ENCODE results near the gene BAZ2B. TPM values are rescaled to one million over a fixed set of nuclear protein-coding genes. Genes with fewer than 3 reads are reported as not detected.

BAZ2B gene
- total and polyA plus RNA-seq, 2 of the 13 experiments (the other 11 are each of a cell fraction or from before 2014, with no cell fraction given): 14.0 to 15.1 TPM

DNA sequence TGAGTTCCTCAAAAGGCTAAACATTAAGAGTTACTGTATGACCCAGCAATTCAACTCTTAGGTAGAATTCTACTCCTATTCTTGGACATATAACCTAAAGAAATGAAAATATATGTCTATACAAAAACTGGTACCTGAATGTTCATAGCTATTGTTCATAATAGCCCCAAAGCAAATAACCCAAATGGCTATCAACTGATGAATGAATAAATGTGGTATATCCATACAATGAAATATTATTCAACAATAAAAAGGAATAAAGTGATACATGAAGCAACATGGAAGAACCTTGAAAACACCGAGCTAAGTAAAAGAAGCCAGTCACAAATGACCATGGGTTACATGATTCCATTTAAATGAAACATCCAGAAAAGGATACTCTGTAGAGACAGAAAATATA, 114.6 kb downstream of the BAZ2B start:
- FAIRE-seq (no peak), ATAC-seq (no peak)
- POLR2A ChIA-PET: no interaction called here

DNA sequence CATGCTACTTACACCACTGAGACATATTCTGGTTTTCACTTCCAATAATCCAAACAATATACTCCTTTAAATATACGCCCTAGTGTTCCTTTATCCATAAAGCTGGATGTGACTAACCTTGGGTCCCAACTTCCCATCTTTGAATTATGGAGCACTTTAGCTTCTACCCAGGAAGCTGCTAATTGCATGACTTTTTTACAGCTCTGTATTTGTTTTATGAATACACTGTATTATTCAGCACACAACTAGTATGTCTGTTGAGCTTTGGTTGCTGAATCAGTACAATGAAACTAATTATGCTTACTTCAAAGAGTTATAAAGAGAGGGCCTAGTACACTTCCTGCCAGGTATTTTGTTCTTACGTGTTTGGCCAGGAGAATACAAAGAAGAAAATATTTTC, 118.5 kb downstream of the BAZ2B start:
- FAIRE-seq: no peak
- no peak overlapping the region for H2AFZ ChIP-seq (ENCODE audit: low read length)
- TF ChIP-seq, protein P1, sequence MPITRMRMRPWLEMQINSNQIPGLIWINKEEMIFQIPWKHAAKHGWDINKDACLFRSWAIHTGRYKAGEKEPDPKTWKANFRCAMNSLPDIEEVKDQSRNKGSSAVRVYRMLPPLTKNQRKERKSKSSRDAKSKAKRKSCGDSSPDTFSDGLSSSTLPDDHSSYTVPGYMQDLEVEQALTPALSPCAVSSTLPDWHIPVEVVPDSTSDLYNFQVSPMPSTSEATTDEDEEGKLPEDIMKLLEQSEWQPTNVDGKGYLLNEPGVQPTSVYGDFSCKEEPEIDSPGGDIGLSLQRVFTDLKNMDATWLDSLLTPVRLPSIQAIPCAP (CRISPR knock-in tag; IDR thresholded peaks at IDR 0.05; ENCODE audit: low read depth): no peak
- TF ChIP-seq, protein P2, sequence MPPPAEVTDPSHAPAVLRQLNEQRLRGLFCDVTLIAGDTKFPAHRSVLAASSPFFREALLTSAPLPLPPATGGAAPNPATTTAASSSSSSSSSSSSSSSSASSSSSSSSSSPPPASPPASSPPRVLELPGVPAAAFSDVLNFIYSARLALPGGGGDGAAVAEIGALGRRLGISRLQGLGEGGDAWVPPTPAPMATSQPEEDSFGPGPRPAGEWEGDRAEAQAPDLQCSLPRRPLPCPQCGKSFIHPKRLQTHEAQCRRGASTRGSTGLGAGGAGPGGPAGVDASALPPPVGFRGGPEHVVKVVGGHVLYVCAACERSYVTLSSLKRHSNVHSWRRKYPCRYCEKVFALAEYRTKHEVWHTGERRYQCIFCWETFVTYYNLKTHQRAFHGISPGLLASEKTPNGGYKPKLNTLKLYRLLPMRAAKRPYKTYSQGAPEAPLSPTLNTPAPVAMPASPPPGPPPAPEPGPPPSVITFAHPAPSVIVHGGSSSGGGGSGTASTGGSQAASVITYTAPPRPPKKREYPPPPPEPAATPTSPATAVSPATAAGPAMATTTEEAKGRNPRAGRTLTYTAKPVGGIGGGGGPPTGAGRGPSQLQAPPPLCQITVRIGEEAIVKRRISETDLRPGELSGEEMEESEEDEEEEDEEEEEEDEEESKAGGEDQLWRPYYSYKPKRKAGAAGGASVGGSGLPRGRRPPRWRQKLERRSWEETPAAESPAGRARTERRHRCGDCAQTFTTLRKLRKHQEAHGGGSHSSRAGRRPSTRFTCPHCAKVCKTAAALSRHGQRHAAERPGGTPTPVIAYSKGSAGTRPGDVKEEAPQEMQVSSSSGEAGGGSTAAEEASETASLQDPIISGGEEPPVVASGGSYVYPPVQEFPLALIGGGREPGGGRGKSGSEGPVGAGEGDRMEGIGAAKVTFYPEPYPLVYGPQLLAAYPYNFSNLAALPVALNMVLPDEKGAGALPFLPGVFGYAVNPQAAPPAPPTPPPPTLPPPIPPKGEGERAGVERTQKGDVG (CRISPR knock-in tag; IDR thresholded peaks at IDR 0.05; ENCODE audit: borderline replicate concordance): no peak
- TF ChIP-seq, protein P3, sequence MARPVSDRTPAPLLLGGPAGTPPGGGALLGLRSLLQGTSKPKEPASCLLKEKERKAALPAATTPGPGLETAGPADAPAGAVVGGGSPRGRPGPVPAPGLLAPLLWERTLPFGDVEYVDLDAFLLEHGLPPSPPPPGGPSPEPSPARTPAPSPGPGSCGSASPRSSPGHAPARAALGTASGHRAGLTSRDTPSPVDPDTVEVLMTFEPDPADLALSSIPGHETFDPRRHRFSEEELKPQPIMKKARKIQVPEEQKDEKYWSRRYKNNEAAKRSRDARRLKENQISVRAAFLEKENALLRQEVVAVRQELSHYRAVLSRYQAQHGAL (CRISPR knock-in tag; IDR thresholded peaks at IDR 0.05; ENCODE audit: not compliant biosample characterization): no peak
- TF ChIP-seq ZNF75D (CRISPR knock-in tag; IDR thresholded peaks at IDR 0.05; ENCODE audit: borderline replicate concordance) (no peak), MXD4 (CRISPR knock-in tag; IDR thresholded peaks at IDR 0.05) (no peak)
- TF ChIP-seq, protein P4, sequence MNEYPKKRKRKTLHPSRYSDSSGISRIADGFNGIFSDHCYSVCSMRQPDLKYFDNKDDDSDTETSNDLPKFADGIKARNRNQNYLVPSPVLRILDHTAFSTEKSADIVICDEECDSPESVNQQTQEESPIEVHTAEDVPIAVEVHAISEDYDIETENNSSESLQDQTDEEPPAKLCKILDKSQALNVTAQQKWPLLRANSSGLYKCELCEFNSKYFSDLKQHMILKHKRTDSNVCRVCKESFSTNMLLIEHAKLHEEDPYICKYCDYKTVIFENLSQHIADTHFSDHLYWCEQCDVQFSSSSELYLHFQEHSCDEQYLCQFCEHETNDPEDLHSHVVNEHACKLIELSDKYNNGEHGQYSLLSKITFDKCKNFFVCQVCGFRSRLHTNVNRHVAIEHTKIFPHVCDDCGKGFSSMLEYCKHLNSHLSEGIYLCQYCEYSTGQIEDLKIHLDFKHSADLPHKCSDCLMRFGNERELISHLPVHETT (CRISPR knock-in tag; conservative IDR thresholded peaks at IDR 0.05): no peak

More for the DNA sequence above, 114.6 kb downstream of the BAZ2B start:
- in situ Hi-C loops (cut with HindIII; ENCODE audit: extremely low pct_ligation_motif_present, low pct_unique_long_range_greater_than_20kb): no loop called here
- H3K27ac ChIP-seq (ENCODE audit: extremely low read length, insufficient read depth, low read length): no peak overlapping the region
- no TSS peak for BruUV-seq (replicated peaks)
- CTCF ChIA-PET (ENCODE audit: low intra/inter-chr PET ratio, low total read pairs): no interaction called here
- no peak overlapping the region for H3K4me3 ChIP-seq (replicated peaks in 1 of 3; ENCODE audit: insufficient read depth in 1 of 3, low read depth in 2 of 3, low read length in 3 of 3)
- DNase-seq (ENCODE audit: low spot score): no peak
- no peaks in the 10 kb centered on the region for H3K4me1 ChIP-seq (ENCODE audit: insufficient read depth, low read length)
- H3K4me2 ChIP-seq (ENCODE audit: low read depth, low read length): no peak overlapping the region
- no peaks in the 10 kb centered on the region for H3K36me3 ChIP-seq (replicated peaks in 1 of 2; ENCODE audit: control insufficient read depth in 1 of 2, insufficient read depth in 2 of 2, low read length in 2 of 2)
- 95% methylated on average over 1 of the region's 1 CpG for WGBS (ENCODE audit: low lambda C conversion rate)
- intact Hi-C loops (cut with micrococcal nuclease; ENCODE audit: unreplicated experiment): no loop called here
- no peaks in the 10 kb centered on the region for H3K9me3 ChIP-seq (ENCODE audit: low read length)
- no peaks in the 10 kb centered on the region for H4K20me1 ChIP-seq (ENCODE audit: insufficient read depth, low read length)
- H3K9ac ChIP-seq (ENCODE audit: insufficient read depth, low read depth, low read length): no peak overlapping the region
- no peaks in the 10 kb centered on the region for H3K27me3 ChIP-seq (ENCODE audit: control insufficient read depth in 1 of 2, insufficient read depth in 2 of 2, low read length in 2 of 2)
- no peak overlapping the region for H2AFZ ChIP-seq (ENCODE audit: low read length)
- H3K79me2 ChIP-seq (ENCODE audit: insufficient read depth, low read length): no peaks in the 10 kb centered on the region
- no peak for TF ChIP-seq KDM5B (CRISPR knock-in tag; IDR thresholded peaks at IDR 0.05; ENCODE audit: borderline replicate concordance)
- no peak for TF ChIP-seq ZKSCAN1 (IDR thresholded peaks at IDR 0.05; ENCODE audit: low read length)
- no peak for TF ChIP-seq ZNF788 (CRISPR knock-in tag; IDR thresholded peaks at IDR 0.05; ENCODE audit: borderline replicate concordance)
- TF ChIP-seq CEBPB (IDR thresholded peaks at IDR 0.05; ENCODE audit: borderline replicate concordance, low read depth, low read length): no peak
- TF ChIP-seq, protein P5, sequence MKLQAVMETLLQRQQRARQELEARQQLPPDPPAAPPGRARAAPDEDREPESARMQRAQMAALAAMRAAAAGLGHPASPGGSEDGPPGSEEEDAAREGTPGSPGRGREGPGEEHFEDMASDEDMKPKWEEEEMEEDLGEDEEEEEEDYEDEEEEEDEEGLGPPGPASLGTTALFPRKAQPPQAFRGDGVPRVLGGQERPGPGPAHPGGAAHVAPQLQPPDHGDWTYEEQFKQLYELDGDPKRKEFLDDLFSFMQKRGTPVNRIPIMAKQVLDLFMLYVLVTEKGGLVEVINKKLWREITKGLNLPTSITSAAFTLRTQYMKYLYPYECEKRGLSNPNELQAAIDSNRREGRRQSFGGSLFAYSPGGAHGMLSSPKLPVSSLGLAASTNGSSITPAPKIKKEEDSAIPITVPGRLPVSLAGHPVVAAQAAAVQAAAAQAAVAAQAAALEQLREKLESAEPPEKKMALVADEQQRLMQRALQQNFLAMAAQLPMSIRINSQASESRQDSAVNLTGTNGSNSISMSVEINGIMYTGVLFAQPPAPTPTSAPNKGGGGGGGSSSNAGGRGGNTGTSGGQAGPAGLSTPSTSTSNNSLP (IDR thresholded peaks at IDR 0.05; ENCODE audit: low read depth, low read length): no peak

More for the DNA sequence above, 118.5 kb downstream of the BAZ2B start:
- Histone ChIP-seq H3K4me3 (replicated peaks in 1 of 3; ENCODE audit: insufficient read depth in 1 of 3, low read depth in 2 of 3, low read length in 3 of 3) (no peak overlapping the region), H3K27ac (ENCODE audit: extremely low read length, insufficient read depth, low read length) (no peak overlapping the region), H4K20me1 (ENCODE audit: insufficient read depth, low read length) (no peaks in the 10 kb centered on the region; the same call in 1 of the 2 replicates), H3K36me3 (replicated peaks in 1 of 2; ENCODE audit: control insufficient read depth in 1 of 2, insufficient read depth in 2 of 2, low read length in 2 of 2) (no peaks in the 10 kb centered on the region), H3K79me2 (ENCODE audit: insufficient read depth, low read length) (no peaks in the 10 kb centered on the region), H3K4me1 (ENCODE audit: insufficient read depth, low read length) (no peaks in the 10 kb centered on the region), H3K9me3 (ENCODE audit: low read length) (no peaks in the 10 kb centered on the region), H3K4me2 (ENCODE audit: low read depth, low read length) (no peak overlapping the region), H3K9ac (ENCODE audit: insufficient read depth, low read depth, low read length) (no peak overlapping the region), H3K27me3 (ENCODE audit: control insufficient read depth in 1 of 2, insufficient read depth in 2 of 2, low read length in 2 of 2) (no peaks in the 10 kb centered on the region)
- DNase-seq (ENCODE audit: low spot score) (no peak), ATAC-seq (no peak)
- in situ Hi-C loops (cut with HindIII; ENCODE audit: extremely low pct_ligation_motif_present, low pct_unique_long_range_greater_than_20kb): no loop called here
- 97% methylated on average over 2 of the region's 2 CpGs for whole genome bisulfite sequencing (ENCODE audit: low lambda C conversion rate)
- BruUV-seq (replicated peaks): no TSS peak
- intact Hi-C loops (cut with micrococcal nuclease; ENCODE audit: unreplicated experiment): no loop called here
- ChIA-PET POLR2A (no interaction called here), CTCF (ENCODE audit: low intra/inter-chr PET ratio, low total read pairs) (no interaction called here)
